Smooth muscle cell (in vitro differentiated cells): ENCODE measurements around the gene MYO5A. TPM values are rescaled to one million over a fixed set of nuclear protein-coding genes. Genes with fewer than 3 reads are reported as not detected.

Experiments used
- DNase-seq: peaks from one replicate; lab custom pipeline; 2025; ENCODE audit not compliant: unreplicated experiment; lab: John Stamatoyannopoulos, UW
- H2AFZ ChIP-seq: fragments of 200-600 bp; sonication (generic); 2 replicates; pipeline ENCODE4 v1.6.0; 2016; ENCODE audit warnings: antibody characterized with exemption, low read depth, mild to moderate bottlenecking
- H3F3A ChIP-seq: fragments of 200-600 bp; sonication (generic); 2 replicates; pipeline ENCODE4 v1.6.0; 2017; ENCODE audit warnings: antibody characterized with exemption, low read depth
- H3K27ac ChIP-seq: fragments of 200-600 bp; sonication (generic); 2 replicates; pipeline ENCODE4 v1.5.1; 2016; ENCODE audit warnings: low read depth, mild to moderate bottlenecking
- H3K27me3 ChIP-seq: fragments of 200-600 bp; sonication (generic); 2 replicates; pipeline ENCODE4 v1.6.1; 2016; ENCODE audit warnings: low read depth, mild to moderate bottlenecking
- H3K36me3 ChIP-seq: fragments of 200-600 bp; sonication (generic); 2 replicates; pipeline ENCODE4 v1.5.1; 2016; ENCODE audit warnings: low read depth
- H3K4me1 ChIP-seq: fragments of 200-600 bp; sonication (generic); 2 replicates; pipeline ENCODE4 v1.5.1; 2016; ENCODE audit warnings: low read depth
- H3K4me2 ChIP-seq: fragments of 200-600 bp; sonication (generic); 2 replicates; pipeline ENCODE4 v1.6.0; 2016; ENCODE audit warnings: mild to moderate bottlenecking
- H3K4me3 ChIP-seq: fragments of 200-600 bp; sonication (generic); 2 replicates; pipeline ENCODE4 v1.5.1; 2016; ENCODE audit warnings: mild to moderate bottlenecking
- H3K79me2 ChIP-seq: fragments of 200-600 bp; sonication (generic); 2 replicates; pipeline ENCODE4 v1.6.0; 2016; ENCODE audit warnings: low read depth, mild to moderate bottlenecking
- H3K9ac ChIP-seq: fragments of 200-600 bp; sonication (generic); 2 replicates; pipeline ENCODE4 v1.6.0; 2016; ENCODE audit warnings: low read depth
- H3K9me3 ChIP-seq: fragments of 200-600 bp; sonication (generic); replicated peaks from 2 replicates; pipeline ENCODE4 v1.5.1; 2016; ENCODE audit warnings: low read depth
- H4K20me1 ChIP-seq: fragments of 200-600 bp; sonication (generic); 2 replicates; pipeline ENCODE4 v1.6.0; 2016; ENCODE audit warnings: low read depth
- WGBS: methylation state at CpG from one replicate; pipeline ENCODE4 v1.1.7; 2016; ENCODE audit warnings: low lambda C conversion rate; 5-methylcytosine and 5-hydroxymethylcytosine counted together
- polyA plus RNA-seq: library from polyadenylated mRNA; unstranded; fragments of >200 nt; fragmentation: Nextera tagmentation; extraction: Ambion mirVana; gene quantifications from 2 replicates; pipeline ENCODE4 v1.2.1, GENCODE V29; 2016
- total RNA-seq: library from RNA; depleted of rRNA; stranded (reverse); fragments of >200 nt; gene quantifications from 2 replicates; pipeline ENCODE4 v1.2.3, GENCODE V29; 2014
- TF ChIP-seq, protein P1 (sequence below): fragments of 200-600 bp; sonication (generic); IDR thresholded peaks from 2 replicates; pipeline ENCODE4 v1.5.1; 2017; ENCODE audit warnings: borderline replicate concordance, mild to moderate bottlenecking, antibody characterized with exemption; ENCODE audit not compliant: insufficient read depth, poor library complexity, severe bottlenecking

The MYO5A gene
- total and polyA plus RNA-seq, 2 experiments from 2014 or later = 29.4 to 68.8 TPM

DNA sequence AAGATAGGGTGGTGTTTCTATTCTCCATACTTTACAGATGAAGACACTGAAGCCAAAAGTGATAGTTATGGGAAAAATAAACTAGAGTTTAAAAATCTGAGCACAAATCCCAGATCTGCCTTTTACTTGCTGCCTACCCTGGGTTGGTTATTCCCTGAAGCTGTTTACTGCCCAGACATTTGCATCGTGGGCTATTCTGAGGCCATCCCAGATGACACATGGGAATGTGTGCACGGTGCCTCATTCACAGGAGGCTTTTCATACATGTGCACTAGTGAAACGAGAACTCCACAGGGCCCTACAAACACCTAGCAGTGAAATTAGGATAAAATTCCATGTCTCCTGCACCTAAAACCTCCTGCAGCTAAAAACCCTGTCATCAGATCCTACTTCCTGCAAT lies 250.5 kb downstream of the MYO5A start:
- Histone ChIP-seq H3F3A (no peaks in the 10 kb centered on the region), H2AFZ (no peak overlapping the region), H3K9me3 (no peaks in the 10 kb centered on the region), H3K4me3 (no peak overlapping the region), H3K9ac (no peak overlapping the region), H3K4me2 (no peak overlapping the region), H3K79me2 (no peaks in the 10 kb centered on the region), H3K36me3 (no peaks in the 10 kb centered on the region), H3K27ac (no peak overlapping the region), H3K27me3 (no peaks in the 10 kb centered on the region), H4K20me1 (no peaks in the 10 kb centered on the region), H3K4me1 (no peaks in the 10 kb centered on the region)
- DNase-seq = no peak
- TF ChIP-seq, protein P1, sequence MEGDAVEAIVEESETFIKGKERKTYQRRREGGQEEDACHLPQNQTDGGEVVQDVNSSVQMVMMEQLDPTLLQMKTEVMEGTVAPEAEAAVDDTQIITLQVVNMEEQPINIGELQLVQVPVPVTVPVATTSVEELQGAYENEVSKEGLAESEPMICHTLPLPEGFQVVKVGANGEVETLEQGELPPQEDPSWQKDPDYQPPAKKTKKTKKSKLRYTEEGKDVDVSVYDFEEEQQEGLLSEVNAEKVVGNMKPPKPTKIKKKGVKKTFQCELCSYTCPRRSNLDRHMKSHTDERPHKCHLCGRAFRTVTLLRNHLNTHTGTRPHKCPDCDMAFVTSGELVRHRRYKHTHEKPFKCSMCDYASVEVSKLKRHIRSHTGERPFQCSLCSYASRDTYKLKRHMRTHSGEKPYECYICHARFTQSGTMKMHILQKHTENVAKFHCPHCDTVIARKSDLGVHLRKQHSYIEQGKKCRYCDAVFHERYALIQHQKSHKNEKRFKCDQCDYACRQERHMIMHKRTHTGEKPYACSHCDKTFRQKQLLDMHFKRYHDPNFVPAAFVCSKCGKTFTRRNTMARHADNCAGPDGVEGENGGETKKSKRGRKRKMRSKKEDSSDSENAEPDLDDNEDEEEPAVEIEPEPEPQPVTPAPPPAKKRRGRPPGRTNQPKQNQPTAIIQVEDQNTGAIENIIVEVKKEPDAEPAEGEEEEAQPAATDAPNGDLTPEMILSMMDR = no peak
- WGBS = 70% methylated on average over 3 of the region's 3 CpGs

DNA sequence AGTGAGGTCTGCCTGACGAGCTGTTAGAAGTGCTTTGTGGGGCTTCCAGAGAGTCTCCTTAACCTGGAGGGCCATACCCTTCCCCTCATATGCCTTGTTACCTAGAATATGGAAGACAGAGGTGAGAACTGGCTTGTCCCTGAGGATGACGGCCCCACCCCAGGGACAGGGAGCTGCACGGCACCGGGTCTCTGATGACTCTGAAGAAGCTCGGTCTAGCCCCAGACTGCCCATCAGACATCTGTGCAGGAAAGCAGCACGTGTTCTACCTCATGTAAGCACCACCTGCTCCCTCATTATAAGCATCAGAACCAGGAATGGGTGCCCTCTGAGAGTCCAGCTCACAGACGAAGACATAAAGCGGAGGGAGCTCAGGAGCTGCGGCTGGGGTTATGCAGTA lies 251.1 kb downstream of the MYO5A start:
- TF ChIP-seq, protein P1 = no peak
- Histone ChIP-seq H3K9ac (no peak overlapping the region), H2AFZ (no peak overlapping the region), H3K79me2 (no peaks in the 10 kb centered on the region), H3K4me3 (no peak overlapping the region), H3K9me3 (no peaks in the 10 kb centered on the region), H4K20me1 (no peaks in the 10 kb centered on the region), H3K4me2 (no peak overlapping the region), H3F3A (no peaks in the 10 kb centered on the region), H3K27ac (no peak overlapping the region), H3K4me1 (no peaks in the 10 kb centered on the region), H3K36me3 (no peaks in the 10 kb centered on the region), H3K27me3 (no peaks in the 10 kb centered on the region)
- no peak for DNase-seq
- WGBS = 97% methylated on average over 9 of the region's 9 CpGs

DNA sequence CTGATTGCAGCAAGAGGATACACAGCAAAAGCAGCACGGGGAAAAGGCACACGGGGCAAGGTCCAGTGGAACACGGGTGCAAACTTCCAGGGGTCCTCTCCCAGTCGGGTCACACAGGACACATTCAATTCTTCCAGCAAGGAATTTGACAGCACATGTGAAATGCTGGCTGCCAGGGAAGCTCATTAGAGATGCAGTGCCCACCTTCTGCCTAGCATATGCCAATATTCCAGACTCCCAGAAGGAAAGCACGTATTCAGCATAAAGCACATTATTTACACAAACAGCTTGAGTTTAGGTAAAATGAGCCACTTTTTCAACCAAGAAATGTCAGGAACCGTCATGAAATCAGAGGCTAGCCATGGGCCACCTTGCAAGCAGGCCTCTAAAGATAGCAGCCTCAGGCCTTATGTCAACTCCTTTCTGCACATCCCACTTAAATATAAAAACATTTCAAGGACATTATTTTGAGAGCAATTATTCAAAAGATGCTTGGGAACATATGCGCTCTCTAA lies 252.4 kb downstream of the MYO5A start:
- no peaks in the 10 kb centered on the region for H3K27me3 ChIP-seq
- H3K27ac ChIP-seq = no peak overlapping the region
- H3K79me2 ChIP-seq = no peaks in the 10 kb centered on the region
- no peaks in the 10 kb centered on the region for H3K9me3 ChIP-seq
- no peak overlapping the region for H3K4me2 ChIP-seq
- H3K36me3 ChIP-seq = no peaks in the 10 kb centered on the region
- no peak overlapping the region for H2AFZ ChIP-seq
- no peak for DNase-seq
- WGBS = 95% methylated on average over 7 of the region's 7 CpGs
- H3K9ac ChIP-seq = no peak overlapping the region
- H4K20me1 ChIP-seq = no peaks in the 10 kb centered on the region
- TF ChIP-seq, protein P1 = no peak
- no peak overlapping the region for H3K4me3 ChIP-seq
- H3K4me1 ChIP-seq = no peaks in the 10 kb centered on the region
- H3F3A ChIP-seq = no peaks in the 10 kb centered on the region

DNA sequence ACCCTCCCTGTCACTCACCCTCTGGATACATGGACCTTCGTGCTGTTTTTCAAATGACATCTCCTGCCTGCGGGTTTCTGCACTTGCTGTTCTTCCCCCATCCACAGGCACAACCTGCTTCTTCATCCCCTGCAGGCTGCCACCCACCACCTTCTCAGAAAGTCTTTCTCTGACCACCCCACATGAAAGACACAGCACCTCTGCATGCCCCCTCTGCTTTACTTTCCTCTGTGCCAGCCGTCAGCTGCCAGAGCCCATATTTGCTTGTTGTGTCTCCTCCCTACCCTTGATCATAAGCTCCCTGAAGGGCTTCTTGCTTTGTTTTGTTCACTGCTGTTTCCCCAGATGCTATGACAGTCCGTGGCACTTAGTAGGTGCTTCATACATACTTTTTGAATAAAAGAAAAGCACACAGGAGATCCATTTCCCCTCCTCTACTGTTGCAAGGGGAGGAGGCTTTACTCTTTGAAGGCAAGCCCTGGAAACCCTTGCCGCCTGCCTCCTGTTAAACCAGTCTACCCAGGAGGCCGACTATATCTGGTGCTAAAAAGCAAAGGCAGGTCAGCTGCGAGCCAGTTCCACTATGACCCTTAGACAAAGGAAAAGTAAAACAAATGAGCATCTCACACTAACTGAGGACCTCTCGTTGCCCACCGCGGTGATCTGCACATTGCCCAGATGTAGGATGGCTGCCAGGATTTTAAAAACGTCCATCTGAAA lies 265.0 kb downstream of the MYO5A start:
- DNase-seq = no peak
- Histone ChIP-seq H3K27ac (no peak overlapping the region), H3F3A (no peaks in the 10 kb centered on the region), H4K20me1 (no peaks in the 10 kb centered on the region), H3K79me2 (no peaks in the 10 kb centered on the region), H3K36me3 (no peaks in the 10 kb centered on the region), H3K4me1 (peaks cover 18% of the 10 kb centered on the region), H3K4me2 (no peak overlapping the region), H2AFZ (no peak overlapping the region), H3K4me3 (no peak overlapping the region), H3K27me3 (no peaks in the 10 kb centered on the region), H3K9me3 (no peaks in the 10 kb centered on the region), H3K9ac (no peak overlapping the region)
- 90% methylated on average over 11 of the region's 11 CpGs for WGBS
- TF ChIP-seq, protein P1 = no peak
